Measurements from ENCODE around the gene MAST4.

MAST4 gene

GRCh38 chr5:66969963-66970362 is 373.8 kb downstream of the MAST4 start:
- DNase-seq = no peak

- no peak for DNase-seq
Measured at GRCh38 chr5:66972004-66972403, 375.8 kb downstream of the MAST4 start.

- DNase-seq = no peak
Measured at GRCh38 chr5:66974256-66974655, 378.1 kb downstream of the MAST4 start.

GRCh38 chr5:66976108-66976507 is 379.9 kb downstream of the MAST4 start:
- DNase-seq = no peak

GRCh38 chr5:66979738-66980137 is 383.5 kb downstream of the MAST4 start:
- DNase-seq = no peak

GRCh38 chr5:66981266-66982055 is 385.3 kb downstream of the MAST4 start:
- DNase-seq = no peak

- DNase-seq = no peak
Measured at GRCh38 chr5:66982056-66982387, 385.8 kb downstream of the MAST4 start.

- DNase-seq = no peak
Measured at GRCh38 chr5:66982470-66982869, 386.3 kb downstream of the MAST4 start.

- no peak for DNase-seq
Measured at GRCh38 chr5:66985417-66985816, 389.2 kb downstream of the MAST4 start.

GRCh38 chr5:66986009-66986408 is 389.8 kb downstream of the MAST4 start:
- no peak for DNase-seq

- no peak for DNase-seq
Measured at GRCh38 chr5:66986534-66986933, 390.3 kb downstream of the MAST4 start.

GRCh38 chr5:66987126-66987525 is 390.9 kb downstream of the MAST4 start:
- DNase-seq = no peak

GRCh38 chr5:66987540-66987939 is 391.3 kb downstream of the MAST4 start:
- no peak for DNase-seq

- peak; percentile 41 for DNase-seq
Measured at GRCh38 chr5:66987949-66988838, 392.0 kb downstream of the MAST4 start.

GRCh38 chr5:66989286-66989685 is 393.1 kb downstream of the MAST4 start:
- DNase-seq = no peak

- no peak for DNase-seq
Measured at GRCh38 chr5:66989781-66990180, 393.6 kb downstream of the MAST4 start.

- no peak for DNase-seq
Measured at GRCh38 chr5:66991746-66992145, 395.6 kb downstream of the MAST4 start.

- no peak for DNase-seq
Measured at GRCh38 chr5:66992547-66992946, 396.4 kb downstream of the MAST4 start.

GRCh38 chr5:66993448-66993847 is 397.3 kb downstream of the MAST4 start:
- DNase-seq = no peak

- DNase-seq = no peak
Measured at GRCh38 chr5:66993882-66994281, 397.7 kb downstream of the MAST4 start.

- DNase-seq = no peak
Measured at GRCh38 chr5:66994790-66995189, 398.6 kb downstream of the MAST4 start.

- DNase-seq = no peak
Measured at GRCh38 chr5:67000794-67001475, 404.7 kb downstream of the MAST4 start.

- DNase-seq = no peak
Measured at GRCh38 chr5:67002832-67003684, 406.9 kb downstream of the MAST4 start.

All from SHP77 treated with DMSO at 0.1 percent for 48 hours (cell line).